Fibroblast of lung (primary cell): ENCODE data around the gene CHRNA1.

Source experiments
- CTCF ChIP-seq, 2 donors: IDR thresholded peaks in 1 of 2; conservative IDR thresholded peaks in 1 of 2; 1 replicate in 1 of 2; 2 replicates in 1 of 2; pipeline ENCODE4 v1.5.1; 2011 to 2012; ENCODE audit warnings: low read length in 2 of 2, control low read depth in 1 of 2, inconsistent platforms in 1 of 2, low read depth in 1 of 2, mild to moderate bottlenecking in 1 of 2
- EZH2 ChIP-seq: IDR thresholded peaks from 2 replicates; pipeline ENCODE4 v1.5.1; 2012; ENCODE audit warnings: low read length, control low read depth, mild to moderate bottlenecking; ENCODE audit errors: missing control alignments

DNA sequence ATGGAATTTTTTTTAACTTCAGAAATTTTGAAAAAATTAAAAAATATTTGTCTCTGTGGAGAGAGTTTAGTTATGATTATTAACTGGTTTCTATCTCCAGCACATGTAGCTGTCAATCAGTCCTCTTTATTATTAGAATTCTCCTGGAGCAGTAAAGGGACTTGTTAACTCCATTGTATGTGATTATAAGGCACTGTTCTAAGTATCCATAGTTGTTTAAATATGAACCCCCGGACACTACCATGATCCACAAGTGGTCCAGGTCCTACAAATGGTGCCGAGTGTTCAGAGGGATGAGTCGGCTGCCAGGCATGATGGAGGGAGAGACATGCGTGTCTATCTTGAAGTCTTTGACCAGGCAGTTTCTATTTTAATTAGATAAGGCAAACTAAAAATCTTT lies 492 bp downstream of the CHRNA1 start:
- no peak for TF ChIP-seq CTCF (conservative IDR thresholded peaks at IDR 0.05 in 1 of 2, IDR thresholded peaks at IDR 0.05 in 1 of 2; ENCODE audit: low read depth in 1 of 2, low read length in 2 of 2)
- TF ChIP-seq EZH2 = no peak
